Cardiac muscle cell (in vitro differentiated cells and primary cell): ENCODE data around the gene MRPL41. TPM values are rescaled to one million over a fixed set of nuclear protein-coding genes. Genes with fewer than 3 reads are reported as not detected.

Experiments
- DNase-seq, 2 donors: peaks; one replicate each; pipeline versions ENCODE4 v3.0.0 to v3.0.0-alpha.2; 2010 to 2017; ENCODE audit warnings: low read depth in 1 of 2, low spot score in 1 of 2
- H3K27ac ChIP-seq: fragments of 200-600 bp; sonication (generic); 2 replicates; pipeline ENCODE4 v1.5.1; 2016
- H3K27me3 ChIP-seq: fragments of 200-600 bp; sonication (generic); 2 replicates; pipeline ENCODE4 v1.6.0; 2016; ENCODE audit warnings: control low read depth
- H3K36me3 ChIP-seq: fragments of 200-600 bp; sonication (generic); 2 replicates; pipeline ENCODE4 v1.5.1; 2016; ENCODE audit warnings: control low read depth
- H3K4me1 ChIP-seq: fragments of 200-600 bp; sonication (generic); 2 replicates; pipeline ENCODE4 v1.8.1; 2017; ENCODE audit warnings: low read depth, mild to moderate bottlenecking, mixed run types
- H3K4me3 ChIP-seq: fragments of 200-600 bp; sonication (generic); 2 replicates; pipeline ENCODE4 v1.5.1; 2016; ENCODE audit warnings: mild to moderate bottlenecking
- H3K9me3 ChIP-seq: fragments of 200-600 bp; sonication (generic); 2 replicates; pipeline ENCODE4 v1.5.1; 2017; ENCODE audit warnings: low read depth, mild to moderate bottlenecking, control low read depth
- polyA plus RNA-seq: library from polyadenylated mRNA; unstranded; fragments of >200 nt; fragmentation: Nextera tagmentation; extraction: Ambion mirVana; gene quantifications from 2 replicates; pipeline ENCODE4 v1.2.1, GENCODE V29; 2016
- total RNA-seq: library from RNA; depleted of rRNA; stranded (reverse); fragments of >200 nt; gene quantifications from 2 replicates; pipeline ENCODE4 v1.2.3, GENCODE V29; 2016
- TF ChIP-seq, protein P1 (sequence below): IDR thresholded peaks from 2 replicates; pipeline ENCODE4 v1.5.1; 2012; ENCODE audit warnings: low read depth, mild to moderate bottlenecking, low read length

The MRPL41 gene
- total and polyA plus RNA-seq, 2 experiments from 2014 or later, result 70.2 to 111 TPM

- peak within 1 kb of the TSS; percentile 84 for H3K27ac ChIP-seq
- peak within 1 kb of the TSS; percentile 81 for H3K4me3 ChIP-seq
- no peaks in the 10 kb centered on the region for H3K9me3 ChIP-seq
- no peaks in the 10 kb centered on the region for H3K36me3 ChIP-seq
- peaks cover 29% of the 10 kb centered on the region for H3K4me1 ChIP-seq
- H3K27me3 ChIP-seq, result no peaks in the 10 kb centered on the region
- DNase-seq, result peak; percentile 95 to 97
- TF ChIP-seq, protein P1, sequence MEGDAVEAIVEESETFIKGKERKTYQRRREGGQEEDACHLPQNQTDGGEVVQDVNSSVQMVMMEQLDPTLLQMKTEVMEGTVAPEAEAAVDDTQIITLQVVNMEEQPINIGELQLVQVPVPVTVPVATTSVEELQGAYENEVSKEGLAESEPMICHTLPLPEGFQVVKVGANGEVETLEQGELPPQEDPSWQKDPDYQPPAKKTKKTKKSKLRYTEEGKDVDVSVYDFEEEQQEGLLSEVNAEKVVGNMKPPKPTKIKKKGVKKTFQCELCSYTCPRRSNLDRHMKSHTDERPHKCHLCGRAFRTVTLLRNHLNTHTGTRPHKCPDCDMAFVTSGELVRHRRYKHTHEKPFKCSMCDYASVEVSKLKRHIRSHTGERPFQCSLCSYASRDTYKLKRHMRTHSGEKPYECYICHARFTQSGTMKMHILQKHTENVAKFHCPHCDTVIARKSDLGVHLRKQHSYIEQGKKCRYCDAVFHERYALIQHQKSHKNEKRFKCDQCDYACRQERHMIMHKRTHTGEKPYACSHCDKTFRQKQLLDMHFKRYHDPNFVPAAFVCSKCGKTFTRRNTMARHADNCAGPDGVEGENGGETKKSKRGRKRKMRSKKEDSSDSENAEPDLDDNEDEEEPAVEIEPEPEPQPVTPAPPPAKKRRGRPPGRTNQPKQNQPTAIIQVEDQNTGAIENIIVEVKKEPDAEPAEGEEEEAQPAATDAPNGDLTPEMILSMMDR, result peak; percentile 91
These were observed 27.0 kb downstream of the MRPL41 start, which contains the start of gene DPH7 for GRCh38 chr9:137578518-137579258. Gene DPH7 (minus strand): TSS chr9:137578925. CDS start chr9:137578777, 148 bp downstream.

- no peak for DNase-seq
- Histone ChIP-seq H3K36me3 (no peaks in the 10 kb centered on the region), H3K9me3 (no peaks in the 10 kb centered on the region), H3K27me3 (no peaks in the 10 kb centered on the region), H3K4me3 (peak overlapping the region; percentile 81), H3K4me1 (peaks cover 29% of the 10 kb centered on the region), H3K27ac (no peak overlapping the region)
- TF ChIP-seq, protein P1, result no peak
These were observed 27.6 kb downstream of the MRPL41 start for GRCh38 chr9:137579259-137579604.

DNA sequence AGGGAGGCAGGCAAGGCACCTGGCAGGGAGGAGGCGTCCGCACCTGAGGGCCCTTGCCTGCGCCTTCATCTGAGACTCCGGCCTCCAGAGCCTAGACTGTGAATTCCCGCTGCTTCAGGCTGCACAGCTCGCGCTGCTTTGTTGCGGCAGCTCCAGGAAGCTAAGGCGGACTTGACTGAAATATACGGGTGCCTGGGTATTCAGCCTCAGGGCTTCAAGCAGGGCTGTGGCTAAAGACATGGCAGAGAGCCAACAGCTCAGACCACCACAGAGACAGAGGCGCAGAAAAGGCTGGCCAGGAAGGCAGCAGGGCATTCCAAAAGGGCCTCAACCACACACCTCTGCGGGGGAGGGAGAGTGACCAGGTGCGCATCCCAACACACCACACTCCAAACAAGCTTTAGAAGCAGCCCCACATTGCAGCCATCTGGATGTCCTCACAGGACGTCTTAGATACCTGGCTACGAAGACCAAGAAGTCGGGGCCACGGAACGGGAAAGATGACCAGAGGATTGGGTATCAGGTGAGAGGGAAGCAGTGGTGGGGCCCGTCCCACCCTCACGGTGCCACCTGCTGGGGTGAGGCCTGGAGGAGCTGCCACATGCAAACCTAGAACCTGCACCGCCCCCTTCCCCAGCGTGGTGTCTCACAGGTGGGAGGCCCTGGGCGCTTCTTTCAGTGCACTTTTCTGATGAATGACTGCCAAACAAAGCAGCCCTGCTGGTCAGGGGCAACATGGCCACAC is 28.7 kb downstream of the MRPL41 start:
- Histone ChIP-seq H3K27me3 (no peaks in the 10 kb centered on the region), H3K36me3 (peaks cover 2% of the 10 kb centered on the region), H3K27ac (no peak overlapping the region), H3K4me3 (no peak overlapping the region), H3K4me1 (peaks cover 27% of the 10 kb centered on the region), H3K9me3 (no peaks in the 10 kb centered on the region)
- DNase-seq, result no peak
- TF ChIP-seq, protein P1, result no peak

GRCh38 chr9:137580954-137581322 is 29.3 kb downstream of the MRPL41 start:
- Histone ChIP-seq H3K9me3 (no peaks in the 10 kb centered on the region), H3K4me3 (no peak overlapping the region), H3K27me3 (no peaks in the 10 kb centered on the region), H3K36me3 (peaks cover 8% of the 10 kb centered on the region), H3K27ac (no peak overlapping the region), H3K4me1 (peaks cover 21% of the 10 kb centered on the region)
- no peak for DNase-seq
- TF ChIP-seq, protein P1, result no peak

DNA sequence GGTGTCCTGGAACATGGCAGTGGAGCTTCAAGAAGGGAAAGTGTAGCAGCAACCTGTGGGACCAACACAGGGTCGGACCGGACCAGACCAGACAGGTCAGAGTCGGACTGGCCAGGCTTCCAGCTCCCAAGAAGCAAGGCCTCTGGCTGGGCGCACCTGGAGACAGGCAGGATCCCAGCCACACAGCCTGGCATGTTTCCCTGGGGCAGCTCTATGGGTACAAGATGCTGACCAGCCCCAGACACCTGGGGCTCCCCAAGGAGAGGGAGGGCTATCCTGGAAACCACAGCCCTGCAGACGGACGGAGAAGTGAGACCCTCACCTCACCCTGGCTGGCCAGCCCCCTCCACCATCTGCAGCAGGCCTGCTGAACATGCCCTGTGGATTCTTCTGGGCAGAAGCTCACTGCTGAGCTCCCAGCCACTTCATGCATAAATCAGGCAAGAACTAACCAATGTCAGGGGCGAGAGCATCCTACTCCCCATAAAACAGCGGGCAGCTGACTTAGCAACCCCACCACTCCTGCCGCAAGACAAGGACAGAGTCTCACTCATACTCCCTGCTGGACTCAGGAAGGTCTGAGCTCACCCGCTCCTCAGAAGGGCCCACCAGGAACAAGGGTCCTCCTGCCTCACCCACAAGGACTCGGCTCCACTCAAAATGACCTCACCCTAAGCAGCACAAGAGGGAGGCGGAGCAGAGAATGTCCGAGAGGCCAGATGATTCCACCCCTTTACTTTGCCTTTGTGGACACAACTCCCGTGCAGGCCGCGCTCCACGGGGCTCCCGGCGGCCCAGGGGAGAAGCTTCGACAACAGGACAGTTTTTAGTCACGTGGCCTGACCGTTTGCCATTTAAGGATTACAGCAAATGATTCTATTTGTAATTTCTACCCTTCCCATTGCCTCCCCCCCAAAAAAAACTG is 29.9 kb downstream of the MRPL41 start:
- no peak overlapping the region for H3K4me3 ChIP-seq
- DNase-seq, result no peak
- TF ChIP-seq, protein P1, result no peak
- no peaks in the 10 kb centered on the region for H3K27me3 ChIP-seq
- H3K27ac ChIP-seq, result no peak overlapping the region
- no peaks in the 10 kb centered on the region for H3K9me3 ChIP-seq
- peaks cover 14% of the 10 kb centered on the region for H3K4me1 ChIP-seq
- peaks cover 9% of the 10 kb centered on the region for H3K36me3 ChIP-seq
